ENCODE measurements around the gene COL5A1.

GRCh38 chr9:134779640-134780039, 138.0 kb downstream of the COL5A1 start:
- TF ChIP-seq EGR1 (IDR thresholded peaks at IDR 0.05) (no peak), YY1 (IDR thresholded peaks at IDR 0.05; ENCODE audit: low read depth) (no peak), REST (IDR thresholded peaks at IDR 0.05; ENCODE audit: low read depth) (no peak)

Measured in Ishikawa (cell line).